T-helper 2 cell (primary cell): ENCODE measurements around the gene NPAS3.

Experiments used
- DNase-seq, 5 experiments: peaks; one replicate each; pipeline versions ENCODE4 v3.0.0 to v3.0.0-alpha.2; 2012 to 2022

NPAS3 gene

DNA sequence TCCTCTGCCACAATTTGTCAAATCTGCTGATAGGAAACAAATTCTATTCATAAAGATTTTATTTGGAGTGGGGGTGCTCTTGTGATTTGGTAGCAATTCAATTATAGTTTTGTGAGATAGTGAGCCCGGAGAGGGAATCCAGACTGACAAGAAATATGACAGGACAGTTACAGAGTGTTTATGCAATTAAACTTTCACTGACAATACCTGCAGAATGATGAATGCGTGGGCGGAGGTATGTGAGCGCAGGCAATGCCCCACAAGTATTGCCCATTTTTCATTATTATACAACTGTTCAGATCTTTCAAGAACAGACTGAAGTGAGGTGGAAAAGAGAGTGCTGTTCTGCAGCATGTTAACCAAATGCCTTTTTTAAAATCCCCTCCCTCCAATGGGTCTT lies 753.2 kb downstream of the NPAS3 start:
- no peak for DNase-seq

- DNase-seq, result no peak
Measured at GRCh38 chr14:33692762-33693161, 754.1 kb downstream of the NPAS3 start.

GRCh38 chr14:33693237-33693636 lies 754.6 kb downstream of the NPAS3 start:
- DNase-seq, result no peak

GRCh38 chr14:33696165-33696564 lies 757.5 kb downstream of the NPAS3 start:
- no peak for DNase-seq

DNA sequence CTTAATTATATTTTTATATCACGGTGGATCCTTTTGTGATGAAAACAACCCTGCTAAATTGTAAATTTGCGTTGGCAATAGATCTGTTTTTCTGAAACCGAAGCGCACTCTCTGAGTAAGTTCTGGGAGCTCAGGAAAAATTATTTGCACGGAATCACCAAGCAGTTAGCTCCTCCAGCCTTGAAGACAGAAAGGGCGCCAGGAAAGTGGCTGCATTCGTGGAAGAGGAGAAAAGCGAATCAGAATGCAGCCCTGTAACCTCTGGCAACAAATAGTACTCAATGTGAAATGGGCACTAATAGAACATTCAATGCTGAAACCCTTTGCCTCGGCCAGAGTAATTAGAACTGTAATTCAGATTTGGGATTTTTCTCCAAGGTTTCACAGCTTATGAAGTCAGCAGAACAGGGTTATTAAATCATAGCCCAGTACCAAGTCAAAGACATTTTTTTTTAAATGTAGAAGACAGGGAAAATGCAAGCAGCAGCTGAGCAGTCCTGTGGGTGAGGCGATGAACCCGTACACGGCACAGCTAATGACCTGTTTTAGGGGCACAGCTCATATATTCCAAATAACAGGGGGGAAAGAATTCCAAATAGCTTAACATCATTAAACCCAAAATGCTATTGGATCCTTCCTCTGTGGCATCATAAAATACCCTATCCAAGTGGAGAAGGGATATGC lies 760.8 kb downstream of the NPAS3 start:
- no peak for DNase-seq

- no peak for DNase-seq
Measured at GRCh38 chr14:33700052-33700451, 761.4 kb downstream of the NPAS3 start.

DNA sequence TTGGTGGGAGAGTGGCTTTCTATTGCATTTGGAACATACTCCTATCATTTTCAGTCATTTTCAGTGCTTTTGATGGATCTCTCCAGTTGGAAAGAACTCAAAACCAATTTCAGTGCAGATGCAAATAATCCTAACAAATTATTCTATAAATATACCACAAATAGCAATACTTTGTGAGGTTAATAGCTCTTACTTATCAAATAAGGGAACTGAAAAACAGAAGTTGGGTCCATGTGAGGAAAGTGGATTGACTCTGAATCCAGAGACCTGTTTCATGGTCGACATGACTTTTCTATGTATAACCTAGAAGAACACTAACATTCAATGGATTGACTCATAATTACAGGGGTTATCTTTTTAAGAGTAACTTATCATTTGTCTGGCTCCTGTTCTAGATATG lies 763.6 kb downstream of the NPAS3 start:
- no peak for DNase-seq

- no peak for DNase-seq
Measured at GRCh38 chr14:33704481-33704880, 765.8 kb downstream of the NPAS3 start.

- DNase-seq, result no peak
Measured at GRCh38 chr14:33705490-33705889, 766.8 kb downstream of the NPAS3 start.

GRCh38 chr14:33707716-33708115 lies 769.0 kb downstream of the NPAS3 start:
- no peak for DNase-seq

- DNase-seq, result no peak
Measured at GRCh38 chr14:33709283-33709682, 770.6 kb downstream of the NPAS3 start.

- DNase-seq, result no peak
Measured at GRCh38 chr14:33709711-33710110, 771.0 kb downstream of the NPAS3 start.

GRCh38 chr14:33710273-33710672 lies 771.6 kb downstream of the NPAS3 start:
- no peak for DNase-seq

DNA sequence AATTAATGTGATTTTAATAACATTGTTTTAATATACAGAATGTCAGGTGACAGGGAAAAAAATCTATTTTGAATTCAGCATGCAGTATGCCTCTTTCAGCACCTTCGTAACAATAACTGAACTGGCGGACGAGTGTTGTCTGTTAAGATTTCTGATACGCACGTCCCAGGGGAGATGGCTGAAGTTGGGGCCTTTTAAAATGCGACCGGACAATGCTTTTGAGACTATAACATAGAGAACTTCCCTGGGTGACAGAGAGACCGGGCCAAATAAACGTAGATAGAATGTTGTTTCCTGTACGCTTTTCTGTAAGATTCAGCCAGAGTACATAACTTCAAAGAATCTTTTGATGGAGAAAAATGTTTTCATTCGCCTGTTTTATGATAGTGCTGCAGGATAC lies 772.5 kb downstream of the NPAS3 start:
- DNase-seq, result no peak

DNA sequence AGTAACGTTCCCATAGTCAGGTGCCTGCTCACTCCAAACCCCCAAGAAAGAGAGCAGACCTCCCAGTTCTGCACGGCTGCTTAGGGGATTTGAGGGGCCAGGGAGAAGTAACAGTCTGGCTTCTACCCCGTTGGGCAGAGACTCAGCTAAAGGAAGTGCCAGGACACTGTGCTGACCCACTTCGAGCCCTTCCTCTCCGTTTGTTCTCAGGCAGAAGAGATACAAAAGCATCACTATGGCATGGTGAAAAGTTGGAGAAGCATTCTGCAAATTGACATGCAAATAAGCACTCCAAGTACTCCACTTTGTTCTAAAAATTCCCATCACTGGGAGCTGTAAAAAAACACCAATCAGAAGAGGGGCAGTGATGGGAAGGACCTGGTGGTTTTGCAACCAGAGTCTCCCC lies 773.1 kb downstream of the NPAS3 start:
- no peak for DNase-seq

DNA sequence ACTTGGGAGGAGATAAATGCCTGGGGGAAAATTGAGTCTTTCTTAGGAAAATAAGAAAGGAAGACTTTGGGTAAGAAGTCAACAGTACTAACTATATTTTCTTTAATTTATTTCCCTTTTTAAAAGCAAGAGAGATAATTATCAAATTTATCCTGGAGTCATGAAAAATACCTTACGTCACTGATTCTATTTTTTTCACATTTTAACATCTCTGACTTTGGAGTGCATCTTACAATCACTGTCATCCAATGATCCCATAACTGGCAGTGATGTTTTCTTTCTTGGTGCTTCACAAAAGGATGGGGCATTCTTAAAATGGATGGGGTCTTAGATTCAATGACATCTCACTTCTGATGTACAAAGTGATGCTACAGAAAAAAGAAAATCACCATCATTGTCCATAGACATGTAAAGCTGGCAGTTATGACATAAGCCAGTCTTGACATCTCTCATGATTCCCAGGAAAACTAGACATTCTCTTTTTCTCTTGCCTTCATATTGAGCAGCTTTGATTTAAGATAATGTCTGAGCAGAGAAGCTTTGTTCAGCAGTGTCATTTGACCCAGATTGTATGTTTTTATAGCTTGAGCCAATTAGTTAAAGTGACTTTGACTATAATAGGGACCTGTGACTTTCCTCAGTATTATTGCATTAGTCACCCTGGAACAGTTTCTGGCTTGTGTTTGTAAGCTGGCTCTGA lies 776.0 kb downstream of the NPAS3 start:
- DNase-seq, result no peak

GRCh38 chr14:33715227-33715528 lies 776.5 kb downstream of the NPAS3 start:
- no peak for DNase-seq

- no peak for DNase-seq
Measured at GRCh38 chr14:33716921-33717320, 778.2 kb downstream of the NPAS3 start.

DNA sequence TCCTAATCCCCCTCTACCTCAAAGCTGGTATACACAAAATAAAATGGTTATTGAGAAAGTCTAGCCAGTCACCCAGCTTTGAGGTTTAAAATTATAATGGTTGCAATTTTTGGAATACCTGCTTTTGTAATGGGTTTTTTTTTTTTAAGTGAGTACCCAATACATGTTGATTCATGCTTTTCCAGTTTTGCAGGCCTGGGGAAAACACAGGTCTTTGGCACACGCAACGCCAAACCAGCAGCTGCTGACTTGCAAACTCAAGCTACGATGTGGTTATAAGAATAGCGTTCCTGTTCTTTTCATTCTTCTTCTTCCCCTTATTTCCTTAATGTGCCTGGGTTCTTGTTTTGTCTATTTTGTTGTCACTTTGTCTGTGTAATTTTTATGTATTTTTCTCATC lies 779.2 kb downstream of the NPAS3 start:
- DNase-seq, result no peak

DNA sequence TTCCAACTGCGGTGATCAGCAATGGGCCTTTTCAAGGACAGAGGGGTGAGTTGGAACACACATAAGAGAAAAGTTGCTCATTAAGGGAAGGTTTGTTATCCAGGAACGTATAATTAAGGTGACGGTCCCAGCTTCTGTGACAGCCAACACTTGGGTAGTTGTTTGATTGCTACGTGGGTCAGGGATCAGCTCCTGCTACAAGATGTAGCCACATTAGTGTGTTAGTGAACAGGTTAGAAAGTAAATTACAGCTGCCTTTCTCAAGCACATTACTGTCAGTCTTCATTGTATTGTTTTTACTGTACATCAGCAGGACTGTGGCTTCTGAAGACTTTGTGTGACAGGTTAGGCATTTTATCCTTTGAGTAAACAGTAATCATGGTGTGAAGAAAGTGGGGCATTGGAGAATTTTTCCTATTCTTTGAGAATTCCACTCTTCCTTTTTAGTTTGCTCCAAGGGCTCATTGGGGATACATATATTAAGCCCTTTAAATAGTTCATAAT lies 781.7 kb downstream of the NPAS3 start:
- DNase-seq, result no peak

GRCh38 chr14:33726685-33727084 lies 788.0 kb downstream of the NPAS3 start:
- no peak for DNase-seq

DNA sequence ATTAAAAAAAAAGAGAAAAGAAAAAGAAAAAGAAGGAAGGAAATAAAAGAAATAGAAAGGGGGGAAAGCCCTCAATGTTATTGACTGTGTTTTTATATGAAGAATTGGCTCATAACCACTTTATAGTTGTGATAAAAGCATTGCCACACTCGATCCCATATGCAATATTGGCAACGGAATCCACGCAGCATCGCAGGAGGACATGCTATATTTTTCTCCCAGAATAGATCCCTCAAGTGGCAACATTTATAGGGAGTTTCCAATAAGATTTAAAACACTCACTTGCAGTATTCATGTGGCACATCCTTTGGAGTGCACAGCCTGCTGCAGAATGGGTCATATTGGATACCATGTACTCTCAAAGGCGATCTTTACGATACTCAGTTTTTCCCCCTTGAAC lies 788.9 kb downstream of the NPAS3 start:
- no peak for DNase-seq

DNA sequence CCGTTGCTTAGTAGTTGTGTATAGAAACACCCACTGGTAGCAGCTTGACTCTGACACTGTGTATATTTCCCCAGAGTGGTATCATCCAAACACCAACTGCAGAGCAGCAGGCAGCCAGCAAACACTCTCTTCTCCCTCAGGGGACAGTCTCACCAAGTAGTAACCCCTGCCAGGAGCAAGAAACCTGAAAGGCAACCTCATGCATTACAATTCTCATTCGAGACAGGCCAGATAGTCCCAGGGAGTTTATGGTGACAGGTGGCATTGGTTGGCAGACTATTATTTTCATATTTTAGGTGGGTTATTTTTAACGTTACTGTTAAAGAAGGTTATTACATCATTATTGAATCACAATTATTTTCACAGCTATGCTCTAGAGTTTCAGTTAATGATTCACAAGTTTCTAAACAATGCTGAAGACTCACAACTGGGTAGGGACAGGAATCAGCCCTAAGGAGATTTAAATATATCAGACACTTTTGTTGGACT lies 789.4 kb downstream of the NPAS3 start:
- no peak for DNase-seq

GRCh38 chr14:33730156-33730555 lies 791.5 kb downstream of the NPAS3 start:
- no peak for DNase-seq

GRCh38 chr14:33732175-33732574 lies 793.5 kb downstream of the NPAS3 start:
- no peak for DNase-seq
